GM12878 (cell line): ENCODE data around the gene DGLUCY. TPM values are rescaled to one million over a fixed set of nuclear protein-coding genes. Genes with fewer than 3 reads are reported as not detected.

ENCODE experiments used
- ATAC-seq: fragments of 200-7000 bp; cut with Tn5 transposase; 3 replicates; pipeline ENCODE4 v1.9.1; 2020; ENCODE audit warnings: mild to moderate bottlenecking, moderate library complexity
- BruUV-seq: library from RNA; stranded (reverse); fragments of 400-500 nt; replicated peaks from 2 replicates; lab custom pipeline; 2021; lab: Mats Ljungman, UMichigan
- CTCF ChIA-PET: fragments of 300-600 bp; sonication (Branson Sonifier 250); formaldehyde crosslinking; extraction: SDS; loops from one replicate; lab custom pipeline; 2021; ENCODE audit warnings: inconsistent platforms; lab: Yijun Ruan, JAX
- POLR2A ChIA-PET: fragments of 350-600 bp; formaldehyde crosslinking; extraction: SDS; loops from one replicate; lab custom pipeline; 2021; ENCODE audit warnings: inconsistent platforms; lab: Charles Lee
- RAD21 ChIA-PET: fragments of 300-600 bp; sonication (Branson Sonifier 250); formaldehyde crosslinking; loops from one replicate; lab custom pipeline; 2023; ENCODE audit warnings: antibody characterized with exemption; ENCODE audit not compliant: unreplicated experiment; lab: Charles Lee
- SMC1A ChIA-PET: fragments of 300-600 bp; sonication (Branson Sonifier 250); formaldehyde crosslinking; loops from one replicate; lab custom pipeline; 2023; ENCODE audit not compliant: unreplicated experiment, uncharacterized antibody; lab: Charles Lee
- DNase-seq: peaks from one replicate; pipeline ENCODE4 v3.0.0-alpha.2; 2011; ENCODE audit warnings: low read depth, low spot score
- FAIRE-seq: peaks from 3 replicates; lab custom pipeline; 2011; peaks lifted over from hg19 to GRCh38; lab: Jason Lieb, UNC
- H2AFZ ChIP-seq: 2 replicates; pipeline ENCODE4 v1.6.0; 2011; ENCODE audit warnings: low read depth, low read length, control low read depth; ENCODE audit not compliant: control insufficient read depth
- H3K27ac ChIP-seq: 2 replicates; pipeline ENCODE4 v1.5.1; 2011; ENCODE audit warnings: control low read depth; ENCODE audit not compliant: control insufficient read depth, insufficient read depth
- H3K27me3 ChIP-seq, 2 experiments: replicated peaks in 1 of 2; 2 replicates each; pipeline versions ENCODE4 v1.6.0 to v1.6.1; 2011; ENCODE audit warnings: low read length in 1 of 2; ENCODE audit not compliant: control insufficient read depth in 2 of 2, insufficient read depth in 2 of 2
- H3K36me3 ChIP-seq, 2 experiments: 2 replicates each; pipeline ENCODE4 v1.5.1; 2011; ENCODE audit warnings: low read length in 1 of 2; ENCODE audit not compliant: control insufficient read depth in 2 of 2, insufficient read depth in 2 of 2
- H3K4me1 ChIP-seq: 2 replicates; pipeline ENCODE4 v1.6.1; 2011; ENCODE audit warnings: mild to moderate bottlenecking, low read length, moderate library complexity, mixed read lengths; ENCODE audit not compliant: control insufficient read depth, insufficient read depth
- H3K4me2 ChIP-seq: 2 replicates; pipeline ENCODE4 v1.6.0; 2011; ENCODE audit warnings: control low read depth; ENCODE audit not compliant: control insufficient read depth, insufficient read depth
- H3K4me3 ChIP-seq: fragments of 200-600 bp; sonication (generic); 2 replicates; pipeline ENCODE4 v1.5.1; 2016
- H3K79me2 ChIP-seq: 2 replicates; pipeline ENCODE4 v1.6.0; 2011; ENCODE audit warnings: low read length; ENCODE audit not compliant: control insufficient read depth, insufficient read depth
- H3K9ac ChIP-seq: 2 replicates; pipeline ENCODE4 v1.8.0; 2011; ENCODE audit warnings: low read length, control low read depth, mixed read lengths; ENCODE audit not compliant: control insufficient read depth, insufficient read depth
- H3K9me3 ChIP-seq: replicated peaks from 3 replicates; pipeline ENCODE4 v1.5.1; 2011; ENCODE audit warnings: mild to moderate bottlenecking, low read length; ENCODE audit not compliant: control insufficient read depth, insufficient read depth
- H4K20me1 ChIP-seq: 2 replicates; pipeline ENCODE4 v1.6.0; 2011; ENCODE audit not compliant: control insufficient read depth, insufficient read depth
- POLR2AphosphoS5 ChIP-seq: IDR thresholded peaks from 2 replicates; pipeline ENCODE4 v1.6.1; 2011; ENCODE audit warnings: mild to moderate bottlenecking, low read length, inconsistent platforms
- ZZZ3 ChIP-seq: IDR thresholded peaks from 2 replicates; pipeline ENCODE4 v1.6.1; 2011; ENCODE audit warnings: low read depth; ENCODE audit not compliant: control insufficient read depth, insufficient read length
- WGBS: methylation state at CpG from one replicate; pipeline ENCODE4 v1.1.6; 2016; ENCODE audit warnings: low lambda C conversion rate; ENCODE audit not compliant: insufficient replicate concordance, insufficient coverage; ENCODE audit errors: missing lambda C conversion rate; 5-methylcytosine and 5-hydroxymethylcytosine counted together
- in situ Hi-C: fragments of 300-500 bp; cut with MboI; formaldehyde crosslinking; loops from 9 replicates; pipeline ENCODE4 v1.14.3; 2018; ENCODE audit warnings: mixed read lengths
- intact Hi-C: fragments of 100-400 bp; cut with micrococcal nuclease; formaldehyde crosslinking; loops from one replicate; pipeline ENCODE4 v1.14.2; 2022; ENCODE audit not compliant: unreplicated experiment
- polyA plus RNA-seq, 11 experiments: library from polyadenylated mRNA; depleted of rRNA in 4 of 11; unstranded in 6 of 11; stranded (reverse) in 5 of 11; fragments of >200 nt; fragmentation: Nextera tagmentation in 4 of 11; fragmentation: Illumina TruSeq in 1 of 11; extraction: Ambion mirVana in 4 of 11; extraction: Trizol in 1 of 11; gene quantifications; 1 replicate in 1 of 11; 2 replicates in 10 of 11; pipeline versions ENCODE4 v1.2.1 to v1.2.3, GENCODE V29; 2011 to 2016; ENCODE audit warnings: inconsistent platforms in 2 of 11, missing spikeins in 2 of 11, low read depth in 1 of 11
- total RNA-seq, 4 experiments: library from RNA; depleted of rRNA in 3 of 4; stranded (reverse); fragments of >200 nt in 3 of 4; fragmentation: Illumina TruSeq in 1 of 4; extraction: Trizol in 1 of 4; gene quantifications; 2 replicates each; pipeline versions ENCODE4 v1.2.1 to v1.2.3, GENCODE V29; 2013 to 2021
- TF ChIP-seq, protein P1 (sequence below): IDR thresholded peaks from 2 replicates; pipeline ENCODE4 v1.6.1; 2011; ENCODE audit warnings: borderline replicate concordance, low read depth, mild to moderate bottlenecking, moderate library complexity, low read length; ENCODE audit not compliant: insufficient read depth, poor library complexity, severe bottlenecking

Gene DGLUCY
- total and polyA plus RNA-seq, 10 of the 15 experiments (the other 5 are each of a cell fraction or from before 2014, with no cell fraction given) = 15.0 to 70.3 (median 55.1) TPM

DNA sequence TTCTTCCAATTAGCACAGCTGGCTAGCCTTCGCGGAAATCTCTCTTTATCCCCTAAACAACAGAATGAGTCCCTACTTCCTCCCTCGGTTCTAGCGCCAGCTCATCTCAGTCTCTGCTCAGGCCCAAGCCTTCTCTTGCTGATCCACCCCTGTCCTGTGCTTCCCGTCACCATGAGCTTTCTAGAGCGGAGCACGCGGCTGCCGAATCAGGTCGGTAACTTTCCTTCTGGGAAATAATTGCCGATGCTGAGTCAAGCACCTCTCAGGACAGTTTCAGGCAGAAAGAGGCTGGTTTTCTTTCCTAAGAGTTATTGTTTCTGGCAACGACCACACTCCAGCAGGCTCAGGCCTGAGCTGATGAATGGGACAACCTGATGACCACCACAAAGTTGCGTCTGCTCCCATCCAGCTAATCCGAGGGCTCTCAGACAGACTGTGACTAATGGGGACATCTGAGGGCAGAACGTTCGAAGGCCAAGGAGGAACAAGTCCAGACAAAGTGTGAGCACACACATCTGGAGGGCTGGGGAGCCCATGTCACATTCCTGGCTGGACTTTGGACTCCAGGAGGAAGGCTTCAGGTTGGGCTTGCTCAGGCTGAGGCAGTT, 144.2 kb downstream of the DGLUCY start:
- Histone ChIP-seq H4K20me1 (no peaks in the 10 kb centered on the region), H3K36me3 (no peaks in the 10 kb centered on the region), H3K27ac (no peak overlapping the region), H3K9ac (no peak overlapping the region), H3K4me1 (peaks cover 9% of the 10 kb centered on the region), H3K9me3 (no peaks in the 10 kb centered on the region), H3K79me2 (no peaks in the 10 kb centered on the region), H2AFZ (no peak overlapping the region), H3K4me3 (no peak overlapping the region), H3K27me3 (no peaks in the 10 kb centered on the region), H3K4me2 (no peak overlapping the region)
- CTCF ChIA-PET = interaction anchor here (0.5 to 2.0 kb wide), 4 partner anchors 27 to 85 kb away, joined by 3 to 8 read pairs (median 4); no protein-coding TSS in a partner anchor
- no peak for ATAC-seq
- POLR2A ChIA-PET = interaction anchor here (1.6 kb wide), 1 partner anchor 14 kb away, joined by 5 read pairs; the partner anchor contains the start of gene GPR68
- no peak for TF ChIP-seq POLR2AphosphoS5
- TF ChIP-seq, protein P1, sequence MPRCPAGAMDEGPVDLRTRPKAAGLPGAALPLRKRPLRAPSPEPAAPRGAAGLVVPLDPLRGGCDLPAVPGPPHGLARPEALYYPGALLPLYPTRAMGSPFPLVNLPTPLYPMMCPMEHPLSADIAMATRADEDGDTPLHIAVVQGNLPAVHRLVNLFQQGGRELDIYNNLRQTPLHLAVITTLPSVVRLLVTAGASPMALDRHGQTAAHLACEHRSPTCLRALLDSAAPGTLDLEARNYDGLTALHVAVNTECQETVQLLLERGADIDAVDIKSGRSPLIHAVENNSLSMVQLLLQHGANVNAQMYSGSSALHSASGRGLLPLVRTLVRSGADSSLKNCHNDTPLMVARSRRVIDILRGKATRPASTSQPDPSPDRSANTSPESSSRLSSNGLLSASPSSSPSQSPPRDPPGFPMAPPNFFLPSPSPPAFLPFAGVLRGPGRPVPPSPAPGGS = peak; percentile 27
- FAIRE-seq = no peak
- WGBS = 57% methylated on average over 16 of the region's 16 CpGs
- RAD21 ChIA-PET = interaction anchor here (2.3 kb wide), 1 partner anchor 14 kb away, joined by 6 read pairs; the partner anchor contains the start of gene GPR68
- SMC1A ChIA-PET = interaction anchor here (1.0 to 3.6 kb wide), 4 partner anchors 15 to 163 kb away, joined by 3 to 21 read pairs (median 3); partner anchors contain the start of gene GPR68
- no TSS peak for BruUV-seq
- no peak for DNase-seq
- in situ Hi-C loops (no loop called here), intact Hi-C loops (no loop called here)

DNA sequence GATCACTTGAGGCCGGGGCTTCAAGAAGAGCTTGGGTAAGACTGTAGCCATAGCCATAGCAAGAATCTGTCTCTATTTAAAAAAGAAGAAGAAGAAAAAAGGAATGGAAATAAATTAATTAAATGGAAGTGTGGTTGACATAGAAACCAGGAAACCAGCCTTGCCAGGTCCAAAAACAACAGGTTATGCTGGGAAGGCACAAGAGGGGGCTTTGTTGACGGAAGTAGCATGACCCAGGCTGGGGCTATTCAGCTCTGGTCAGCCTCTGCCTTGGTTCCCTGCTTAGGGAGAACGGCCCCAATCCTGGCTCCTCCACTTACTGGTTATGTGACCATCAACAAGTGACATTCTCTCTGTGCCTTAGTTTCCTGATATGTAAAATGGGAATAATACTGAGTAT, 145.0 kb downstream of the DGLUCY start:
- H3K9ac ChIP-seq = no peak overlapping the region
- ATAC-seq (no peak), DNase-seq (no peak), FAIRE-seq (no peak)
- intact Hi-C loops (no loop called here), in situ Hi-C loops (no loop called here)
- RAD21 ChIA-PET = no interaction called here
- H3K27ac ChIP-seq = no peak overlapping the region
- SMC1A ChIA-PET = no interaction called here
- POLR2A ChIA-PET = no interaction called here
- TF ChIP-seq ZZZ3 = no peak
- no peaks in the 10 kb centered on the region; a peak in 1 of 4 replicates for H3K27me3 ChIP-seq
- no peak overlapping the region for H3K4me2 ChIP-seq
- no peaks in the 10 kb centered on the region for H3K36me3 ChIP-seq
- H4K20me1 ChIP-seq = no peaks in the 10 kb centered on the region
- H3K4me1 ChIP-seq = peaks cover 6% of the 10 kb centered on the region
- H2AFZ ChIP-seq = no peak overlapping the region
- no peak overlapping the region for H3K4me3 ChIP-seq
- H3K9me3 ChIP-seq = no peaks in the 10 kb centered on the region
- CTCF ChIA-PET = interaction anchor here (0.5 to 2.0 kb wide), 4 partner anchors 16 to 86 kb away, joined by 3 to 8 read pairs (median 3); no protein-coding TSS in a partner anchor
- BruUV-seq = no TSS peak
- H3K79me2 ChIP-seq = no peaks in the 10 kb centered on the region
- 53% methylated on average over 3 of the region's 3 CpGs for WGBS
